NCI-H2171 treated with DMSO at 0.1 percent for 48 hours (cell line): ENCODE measurements around the gene PRORP.
"Not testable (repeated sequence)": the region's sequence is repeated elsewhere in the genome, so short reads cannot be mapped to it uniquely, and the experiment has no call there.

Experiments
- DNase-seq: peaks from one replicate; lab custom pipeline; 2025; lab: John Stamatoyannopoulos, UW

PRORP gene

GRCh38 chr14:35121887-35122695 is at the start of gene PRORP, which contains the start of gene PPP2R3C:
Gene PRORP, plus strand, starts transcription at chr14:35122552. Its CDS starts 694 bp downstream, at chr14:35123246.
Gene PPP2R3C, minus strand, starts transcription at chr14:35121990. Its CDS starts 31 bp downstream, at chr14:35121959.
- DNase-seq = peak; percentile 99

GRCh38 chr14:35073486-35073885 is 48.9 kb upstream of the PRORP start:
- DNase-seq = no peak

GRCh38 chr14:35078082-35078481 is 44.3 kb upstream of the PRORP start:
- DNase-seq = no peak

- DNase-seq = no peak
Observed at GRCh38 chr14:35079742-35080141, 42.6 kb upstream of the PRORP start.

- no peak for DNase-seq
Observed at GRCh38 chr14:35083530-35084150, 38.7 kb upstream of the PRORP start.

- DNase-seq = peak; percentile 13
Observed at GRCh38 chr14:35085441-35085840, 36.9 kb upstream of the PRORP start.

GRCh38 chr14:35088514-35088913 is 33.8 kb upstream of the PRORP start:
- DNase-seq = no peak

- not testable (repeated sequence) for DNase-seq
Observed at GRCh38 chr14:35094645-35095044, 27.7 kb upstream of the PRORP start.

- no peak for DNase-seq
Observed at GRCh38 chr14:35107866-35108265, 14.5 kb upstream of the PRORP start.

- no peak for DNase-seq
Observed at GRCh38 chr14:35112641-35113040, 9.7 kb upstream of the PRORP start.

GRCh38 chr14:35113308-35113950 is 8.9 kb upstream of the PRORP start:
- DNase-seq = no peak

- no peak for DNase-seq
Observed at GRCh38 chr14:35114036-35114435, 8.3 kb upstream of the PRORP start.

- DNase-seq = no peak
Observed at GRCh38 chr14:35116242-35116641, 6.1 kb upstream of the PRORP start.

- DNase-seq = no peak
Observed at GRCh38 chr14:35117112-35117511, 5.2 kb upstream of the PRORP start.

- no peak for DNase-seq
Observed at GRCh38 chr14:35121026-35121886, 1.1 kb upstream of the PRORP start.

- DNase-seq = peak; percentile 34
Observed at GRCh38 chr14:35122696-35123387, 490 bp downstream of the PRORP start.

GRCh38 chr14:35123388-35123703 is 994 bp downstream of the PRORP start:
- no peak for DNase-seq

- no peak for DNase-seq
Observed at GRCh38 chr14:35124127-35124526, 1.8 kb downstream of the PRORP start.

GRCh38 chr14:35133542-35134328 is 11.4 kb downstream of the PRORP start:
- DNase-seq = no peak

GRCh38 chr14:35134329-35135123 is 12.2 kb downstream of the PRORP start:
- DNase-seq = no peak
